CD14-positive monocyte (primary cell): ENCODE measurements around the gene ELOVL6. TPM values are rescaled to one million over a fixed set of nuclear protein-coding genes. Genes with fewer than 3 reads are reported as not detected.
A peak's percentile ranks its signal among the peaks of the same experiment; 100 is the strongest.

Experiments
- DNase-seq, 3 donors: peaks; one replicate each; pipeline ENCODE4 v3.0.0-alpha.2; 2011 to 2022
- H2AFZ ChIP-seq: 2 replicates; pipeline ENCODE4 v1.6.0; 2012; ENCODE audit warnings: mild to moderate bottlenecking, low read depth, low read length, inconsistent platforms; ENCODE audit not compliant: insufficient read depth, poor library complexity, severe bottlenecking
- H3K27ac ChIP-seq, 2 donors: 1 replicate in 1 of 2; 2 replicates in 1 of 2; pipeline ENCODE4 v1.5.1; 2012 to 2013; ENCODE audit warnings: low read length in 2 of 2, control low read depth in 1 of 2, inconsistent platforms in 1 of 2, low read depth in 1 of 2, mild to moderate bottlenecking in 1 of 2
- H3K27me3 ChIP-seq, 2 donors: one replicate each; pipeline versions ENCODE4 v1.6.0 to v1.6.1; 2011 to 2013; ENCODE audit warnings: low read length in 2 of 2; ENCODE audit not compliant: control insufficient read depth in 2 of 2, insufficient read depth in 2 of 2
- H3K36me3 ChIP-seq, 2 donors: replicated peaks in 1 of 2; 1 replicate in 1 of 2; 2 replicates in 1 of 2; pipeline versions ENCODE4 v1.5.1 to v1.6.1; 2012 to 2013; ENCODE audit warnings: low read length in 2 of 2, control low read depth in 1 of 2, inconsistent platforms in 1 of 2, mild to moderate bottlenecking in 1 of 2; ENCODE audit not compliant: insufficient read depth in 2 of 2, control insufficient read depth in 1 of 2
- H3K4me1 ChIP-seq, 2 donors: 1 replicate in 1 of 2; 2 replicates in 1 of 2; pipeline versions ENCODE4 v1.5.1 to v1.6.1; 2012 to 2013; ENCODE audit warnings: low read length in 2 of 2, control low read depth in 1 of 2, inconsistent platforms in 1 of 2, mild to moderate bottlenecking in 1 of 2, moderate library complexity in 1 of 2; ENCODE audit not compliant: insufficient read depth in 2 of 2, control insufficient read depth in 1 of 2
- H3K4me2 ChIP-seq: replicated peaks from 2 replicates; pipeline ENCODE3; 2012; ENCODE audit warnings: low read length, moderate library complexity, mild to moderate bottlenecking; ENCODE audit not compliant: poor library complexity, severe bottlenecking; ENCODE audit errors: extremely low read depth
- H3K4me3 ChIP-seq, 3 experiments: fragments of 200-600 bp in 1 of 3; sonication (generic) in 1 of 3; replicated peaks in 1 of 3; 1 replicate in 2 of 3; 2 replicates in 1 of 3; pipeline ENCODE4 v1.5.1; 2011 to 2013; ENCODE audit warnings: low read length in 3 of 3, mild to moderate bottlenecking in 3 of 3, control low read depth in 2 of 3, low read depth in 2 of 3, inconsistent platforms in 1 of 3, moderate library complexity in 1 of 3
- H3K79me2 ChIP-seq: 2 replicates; pipeline ENCODE4 v1.6.0; 2012; ENCODE audit warnings: mild to moderate bottlenecking, control low read depth, inconsistent platforms, low read length, moderate library complexity; ENCODE audit not compliant: insufficient read depth
- H3K9ac ChIP-seq: 2 replicates; pipeline ENCODE4 v1.6.0; 2017; ENCODE audit warnings: low read length, mild to moderate bottlenecking; ENCODE audit not compliant: insufficient read depth, poor library complexity, severe bottlenecking
- H3K9me3 ChIP-seq, 2 donors: replicated peaks in 1 of 2; 1 replicate in 1 of 2; 2 replicates in 1 of 2; pipeline versions ENCODE4 v1.5.1 to v1.6.1; 2012 to 2013; ENCODE audit warnings: low read length in 2 of 2, control low read depth in 1 of 2; ENCODE audit not compliant: control insufficient read depth in 1 of 2, insufficient read depth in 1 of 2
- H4K20me1 ChIP-seq: 2 replicates; pipeline ENCODE4 v1.6.0; 2012; ENCODE audit warnings: mild to moderate bottlenecking, low read length, control low read depth, moderate library complexity; ENCODE audit not compliant: insufficient read depth
- H3K27ac Mint-ChIP-seq, 7 donors: one replicate each; pipeline ENCODE4 v1.8.0; 2020; ENCODE audit warnings: mild to moderate bottlenecking in 7 of 7, mixed read lengths in 7 of 7, moderate library complexity in 6 of 7, inconsistent platforms in 2 of 7
- H3K27me3 Mint-ChIP-seq, 3 donors: one replicate each; pipeline ENCODE4 v1.8.0; 2021 to 2022; ENCODE audit warnings: low read depth in 3 of 3, mild to moderate bottlenecking in 3 of 3, mixed read lengths in 3 of 3, moderate library complexity in 3 of 3, inconsistent platforms in 1 of 3
- H3K36me3 Mint-ChIP-seq, 2 donors: one replicate each; pipeline ENCODE4 v1.8.0; 2020; ENCODE audit warnings: mixed read lengths in 2 of 2, inconsistent platforms in 1 of 2, mild to moderate bottlenecking in 1 of 2
- H3K4me1 Mint-ChIP-seq: one replicate; pipeline ENCODE4 v1.8.0; 2020; ENCODE audit warnings: mild to moderate bottlenecking, mixed read lengths
- H3K4me3 Mint-ChIP-seq, 2 donors: one replicate each; pipeline ENCODE4 v1.8.0; 2020; ENCODE audit warnings: mild to moderate bottlenecking in 2 of 2, mixed read lengths in 2 of 2, moderate library complexity in 1 of 2
- H3K9me3 Mint-ChIP-seq, 7 donors: one replicate each; pipeline ENCODE4 v1.8.0; 2020 to 2022; ENCODE audit warnings: mixed read lengths in 7 of 7, mild to moderate bottlenecking in 6 of 7, moderate library complexity in 6 of 7, inconsistent platforms in 2 of 7
- WGBS: methylation state at CpG from one replicate; pipeline ENCODE4 v1.1.5; 2013; ENCODE audit warnings: missing lambda C conversion rate; ENCODE audit not compliant: insufficient coverage; 5-methylcytosine and 5-hydroxymethylcytosine counted together
- intact Hi-C, 2 donors: fragments of 100-400 bp; cut with micrococcal nuclease; formaldehyde crosslinking; loops; one replicate each; pipeline versions ENCODE4 v1.15.0 to v1.15.1; 2023
- polyA plus RNA-seq, 3 donors: library from polyadenylated mRNA; depleted of rRNA in 1 of 3; unstranded in 2 of 3; stranded (reverse) in 1 of 3; fragments of 300-500 nt in 2 of 3; fragments of >200 nt in 1 of 3; fragmentation: Illumina TruSeq in 2 of 3; gene quantifications; 1 replicate in 2 of 3; 2 replicates in 1 of 3; pipeline ENCODE4 v1.2.3, GENCODE V29; 2012 to 2021
- TF ChIP-seq, protein P1 (sequence below): fragments of 200-600 bp; IDR thresholded peaks from one replicate; pipeline ENCODE4 v1.8.0; 2022; ENCODE audit warnings: antibody characterized with exemption, mild to moderate bottlenecking

ELOVL6 gene
- polyA plus RNA-seq, 3 donors = 0.11 to 0.19 TPM; not detected in 1

DNA sequence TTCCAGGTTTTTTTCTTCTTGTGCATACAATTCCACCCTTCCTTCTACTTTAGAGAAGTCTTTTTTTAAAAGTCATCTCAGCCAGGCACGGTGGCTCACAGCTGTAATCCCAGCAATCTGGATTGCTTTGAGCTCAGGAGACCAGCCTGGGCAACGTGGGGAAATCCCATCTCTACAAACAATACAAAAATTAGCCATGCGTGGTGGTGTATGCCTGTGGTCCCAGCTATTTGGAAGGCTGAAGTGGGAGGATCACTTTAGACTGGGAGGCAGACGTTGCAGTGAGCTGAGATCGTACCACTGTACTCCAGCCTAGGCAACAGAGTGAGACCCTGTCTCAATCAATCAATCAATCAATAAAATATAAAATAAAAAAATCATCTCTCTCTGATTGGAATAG is 14.8 kb downstream of the ELOVL6 start:
- H3K4me1 Mint-ChIP-seq = peaks cover 4% of the 10 kb centered on the region
- H3K27ac Mint-ChIP-seq = peak overlapping the region in 1 of 7 donors; percentile 45
- H4K20me1 ChIP-seq = no peaks in the 10 kb centered on the region
- no peak overlapping the region for H3K4me2 ChIP-seq
- no peaks in the 10 kb centered on the region for H3K36me3 ChIP-seq
- peaks cover 0 to 2% (median 0%) of the 10 kb centered on the region in 7 donors for H3K9me3 Mint-ChIP-seq
- H3K36me3 Mint-ChIP-seq = no peaks in the 10 kb centered on the region
- H3K9ac ChIP-seq = no peak overlapping the region
- no peaks in the 10 kb centered on the region for H3K9me3 ChIP-seq
- H3K27me3 Mint-ChIP-seq = peaks cover 0 to 3% (median 2%) of the 10 kb centered on the region in 3 donors
- no peak overlapping the region for H3K27ac ChIP-seq
- H3K4me3 ChIP-seq = no peak overlapping the region
- H3K4me1 ChIP-seq = no peaks in the 10 kb centered on the region
- no peaks in the 10 kb centered on the region for H3K27me3 ChIP-seq
- no peak overlapping the region for H3K4me3 Mint-ChIP-seq
- H3K79me2 ChIP-seq = no peaks in the 10 kb centered on the region
- DNase-seq = no peak
- TF ChIP-seq, protein P1, sequence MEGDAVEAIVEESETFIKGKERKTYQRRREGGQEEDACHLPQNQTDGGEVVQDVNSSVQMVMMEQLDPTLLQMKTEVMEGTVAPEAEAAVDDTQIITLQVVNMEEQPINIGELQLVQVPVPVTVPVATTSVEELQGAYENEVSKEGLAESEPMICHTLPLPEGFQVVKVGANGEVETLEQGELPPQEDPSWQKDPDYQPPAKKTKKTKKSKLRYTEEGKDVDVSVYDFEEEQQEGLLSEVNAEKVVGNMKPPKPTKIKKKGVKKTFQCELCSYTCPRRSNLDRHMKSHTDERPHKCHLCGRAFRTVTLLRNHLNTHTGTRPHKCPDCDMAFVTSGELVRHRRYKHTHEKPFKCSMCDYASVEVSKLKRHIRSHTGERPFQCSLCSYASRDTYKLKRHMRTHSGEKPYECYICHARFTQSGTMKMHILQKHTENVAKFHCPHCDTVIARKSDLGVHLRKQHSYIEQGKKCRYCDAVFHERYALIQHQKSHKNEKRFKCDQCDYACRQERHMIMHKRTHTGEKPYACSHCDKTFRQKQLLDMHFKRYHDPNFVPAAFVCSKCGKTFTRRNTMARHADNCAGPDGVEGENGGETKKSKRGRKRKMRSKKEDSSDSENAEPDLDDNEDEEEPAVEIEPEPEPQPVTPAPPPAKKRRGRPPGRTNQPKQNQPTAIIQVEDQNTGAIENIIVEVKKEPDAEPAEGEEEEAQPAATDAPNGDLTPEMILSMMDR = no peak
- 60% methylated on average over 1 of the region's 5 CpGs for WGBS
- intact Hi-C loops = no loop called here
- H2AFZ ChIP-seq = no peak overlapping the region

DNA sequence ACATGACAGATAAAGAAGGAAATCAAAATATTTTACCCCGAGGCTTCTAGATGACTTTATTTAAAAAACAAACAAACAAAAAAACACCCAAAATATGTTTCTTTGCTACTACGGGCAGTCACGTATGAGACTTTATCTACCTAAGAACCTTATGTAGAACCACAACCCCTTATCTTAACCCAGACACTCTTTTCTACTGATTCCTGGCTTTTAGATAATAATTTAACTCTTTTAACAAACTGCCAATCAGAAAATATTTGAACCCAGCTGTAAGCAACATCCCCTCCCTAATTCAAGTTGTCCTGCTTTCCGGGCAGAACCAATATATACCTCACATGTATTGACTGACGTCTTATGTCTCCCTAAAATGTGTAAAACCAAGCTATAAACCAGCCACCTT is 15.4 kb downstream of the ELOVL6 start:
- Histone ChIP-seq H3K9ac (no peak overlapping the region), H3K27ac (no peak overlapping the region), H3K27me3 (no peaks in the 10 kb centered on the region), H3K4me3 (no peak overlapping the region), H3K4me1 (no peaks in the 10 kb centered on the region), H3K9me3 (no peaks in the 10 kb centered on the region), H3K4me2 (no peak overlapping the region), H4K20me1 (no peaks in the 10 kb centered on the region), H3K79me2 (no peaks in the 10 kb centered on the region), H3K36me3 (no peaks in the 10 kb centered on the region), H2AFZ (no peak overlapping the region)
- intact Hi-C loops = no loop called here
- Mint-ChIP-seq H3K4me3 (no peak overlapping the region), H3K9me3 (peaks cover 0 to 4% (median 0%) of the 10 kb centered on the region in 7 donors), H3K27ac (no peak overlapping the region), H3K27me3 (peaks cover 0 to 3% (median 2%) of the 10 kb centered on the region in 3 donors), H3K36me3 (no peaks in the 10 kb centered on the region), H3K4me1 (peaks cover 4% of the 10 kb centered on the region)
- TF ChIP-seq, protein P1 = no peak
- 90% methylated on average over 5 of the region's 5 CpGs for WGBS
- no peak for DNase-seq
